GM21786 (cell line): ENCODE measurements around the gene PRKCQ.
A peak's percentile ranks its signal among the peaks of the same experiment; 100 is the strongest.

Source experiments
- ATAC-seq: cut with Tn5 transposase; IDR thresholded peaks from one replicate; pipeline ENCODE4 v1.9.1; 2021; ENCODE audit not compliant: unreplicated experiment

Gene PRKCQ

GRCh38 chr10:6528198-6528950 lies 51.7 kb downstream of the PRKCQ start:
- ATAC-seq, result no peak

- no peak for ATAC-seq
Observed at GRCh38 chr10:6525599-6526165, 54.4 kb downstream of the PRKCQ start.

- ATAC-seq, result no peak
Observed at GRCh38 chr10:6522230-6522629, 57.8 kb downstream of the PRKCQ start.

DNA sequence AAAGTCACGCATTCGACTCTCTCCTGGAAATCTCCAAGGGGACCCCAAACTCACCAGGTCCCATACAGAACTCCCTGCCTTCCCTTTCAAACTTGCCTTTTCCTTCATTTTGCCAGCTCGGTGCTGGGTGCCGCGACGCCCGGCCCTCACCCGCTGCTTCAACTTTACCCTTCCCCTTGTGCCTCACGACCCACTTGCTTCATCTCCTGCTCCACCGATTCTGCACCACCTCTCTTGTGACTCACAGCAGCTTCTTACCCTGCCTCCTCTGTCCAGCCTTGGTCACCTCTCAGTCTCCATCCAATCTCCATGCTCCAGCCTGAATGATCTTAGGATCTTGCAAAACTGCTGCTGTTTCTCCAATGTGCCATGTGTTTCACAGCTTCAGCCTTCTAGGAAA lies 59.9 kb downstream of the PRKCQ start:
- no peak for ATAC-seq

DNA sequence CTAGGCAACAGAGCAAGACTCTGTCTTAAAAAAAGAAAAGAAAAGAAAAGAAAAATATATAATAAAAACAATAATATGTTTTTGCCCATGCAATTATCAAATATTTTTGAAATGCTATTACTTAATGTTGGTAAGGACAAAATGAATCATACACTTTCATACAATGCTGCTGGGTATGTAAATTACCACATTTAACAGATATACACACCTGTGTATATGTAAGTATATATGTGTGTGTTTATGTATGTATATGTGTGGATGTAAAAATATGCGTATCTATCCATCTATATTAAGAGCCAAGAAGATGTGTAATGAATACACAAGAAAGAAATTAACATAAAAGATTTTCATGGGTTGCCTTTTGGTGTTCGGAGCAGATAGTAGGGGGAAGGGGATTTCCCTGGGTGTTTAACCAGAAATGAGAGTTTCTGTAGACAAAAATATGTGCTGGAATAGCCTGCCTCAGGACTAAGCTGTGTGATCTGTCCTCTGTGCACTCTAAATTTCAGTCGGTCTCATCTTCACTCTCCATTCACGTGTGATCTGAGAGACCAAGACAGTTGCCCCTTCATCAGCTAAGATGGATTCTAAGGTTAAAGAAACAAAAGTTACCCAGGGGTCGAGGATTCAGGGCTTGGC lies 61.2 kb downstream of the PRKCQ start:
- ATAC-seq, result no peak

GRCh38 chr10:6516929-6517284 lies 63.2 kb downstream of the PRKCQ start:
- no peak for ATAC-seq

DNA sequence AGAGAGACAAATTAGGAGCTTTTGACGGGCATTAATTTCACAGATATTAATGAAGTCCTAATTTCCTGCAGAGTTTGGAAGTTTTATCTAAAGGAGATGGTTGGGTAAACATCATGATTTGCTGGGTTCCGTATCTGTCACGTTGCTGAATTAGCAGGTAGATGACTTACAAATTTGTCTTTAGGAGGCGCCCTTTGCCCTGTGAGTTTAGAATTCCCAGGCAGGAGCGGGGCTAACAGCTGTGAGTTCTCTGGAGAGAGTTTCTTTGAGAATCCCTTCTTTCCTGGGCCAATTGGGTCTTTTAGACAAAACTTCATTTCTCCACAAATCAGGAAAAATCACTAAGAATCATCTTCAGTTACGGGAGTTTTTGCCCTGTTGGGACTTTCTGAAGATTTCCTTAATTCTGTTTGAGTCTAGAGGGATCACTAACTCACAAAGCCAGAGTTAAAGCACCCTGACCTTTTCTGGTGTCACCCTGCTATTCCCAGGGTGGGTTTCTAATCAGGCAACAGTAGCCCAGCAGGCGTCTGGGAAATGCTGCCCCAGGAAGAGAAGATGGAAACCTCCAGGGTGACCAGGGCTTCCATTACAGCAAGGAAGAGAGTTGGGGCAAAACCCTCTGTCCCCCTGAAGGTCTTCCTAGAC lies 63.7 kb downstream of the PRKCQ start:
- no peak for ATAC-seq

DNA sequence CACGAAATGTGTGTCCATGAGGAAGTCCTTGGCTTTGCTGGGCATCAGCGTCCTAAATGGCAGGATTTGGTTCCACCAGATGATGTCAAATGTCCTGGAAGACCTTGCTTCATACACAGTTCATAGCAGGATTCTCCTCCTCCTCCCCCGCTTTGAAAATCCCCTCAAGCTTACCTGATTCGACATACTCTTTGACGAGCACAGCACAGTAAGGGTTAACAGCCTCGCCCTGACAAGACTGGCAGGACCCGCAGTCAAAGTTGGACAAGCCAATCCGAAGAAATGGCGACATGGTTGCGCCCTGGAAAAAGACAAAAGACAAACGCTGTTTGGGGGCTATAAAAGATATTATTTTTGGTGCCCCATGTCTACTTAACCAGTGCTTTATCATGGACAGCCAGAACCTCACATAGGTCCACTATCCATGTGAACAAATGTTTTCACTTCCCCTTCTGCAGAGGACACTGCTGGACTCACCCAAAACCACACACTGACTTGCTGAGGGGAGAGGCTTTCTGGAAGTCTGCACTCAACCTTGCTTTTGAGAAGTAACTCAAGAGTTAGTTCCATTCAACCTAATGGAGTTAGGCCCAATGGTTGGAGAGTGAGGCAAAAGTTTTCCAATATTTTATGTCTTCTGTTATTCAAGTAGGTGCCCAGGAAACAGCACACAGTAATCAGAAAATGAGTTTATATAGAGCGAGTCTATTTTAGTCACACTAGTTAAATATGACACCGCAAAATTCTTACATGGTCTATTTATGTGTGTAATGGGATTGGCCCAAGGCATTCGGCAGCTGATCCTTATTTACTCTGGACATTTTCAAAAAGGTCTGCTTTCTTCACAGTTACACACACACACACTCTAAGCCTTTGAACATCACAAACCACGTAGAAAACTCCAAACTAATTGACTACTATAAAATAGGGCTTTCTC lies 65.0 kb downstream of the PRKCQ start:
- ATAC-seq, result no peak

- ATAC-seq, result no peak
Observed at GRCh38 chr10:6514180-6514579, 65.9 kb downstream of the PRKCQ start.

GRCh38 chr10:6513476-6513875 lies 66.6 kb downstream of the PRKCQ start:
- ATAC-seq, result no peak

- ATAC-seq, result no peak
Observed at GRCh38 chr10:6512182-6512581, 67.9 kb downstream of the PRKCQ start.

DNA sequence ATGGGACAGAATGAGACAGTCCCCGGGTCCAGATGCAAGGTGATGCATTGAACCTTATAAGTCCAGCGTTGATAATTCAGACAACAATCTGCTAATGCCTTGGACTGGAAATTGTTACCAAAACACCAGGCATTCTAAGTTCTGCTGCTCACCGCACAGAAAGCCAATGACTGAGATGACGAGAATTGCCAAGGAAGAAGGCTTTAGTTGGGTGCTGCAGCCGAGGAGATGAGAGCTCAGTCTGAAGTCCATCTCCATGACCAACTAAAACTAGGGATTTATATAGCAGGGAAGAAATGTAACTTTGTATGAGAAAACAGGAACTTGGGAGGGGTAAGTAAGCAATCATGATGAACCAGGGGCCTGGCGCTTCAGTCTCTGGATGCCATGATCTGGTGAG lies 68.7 kb downstream of the PRKCQ start:
- ATAC-seq, result no peak

- peak; percentile 81 for ATAC-seq
Observed at GRCh38 chr10:6507311-6507710, 72.8 kb downstream of the PRKCQ start.

- no peak for ATAC-seq
Observed at GRCh38 chr10:6505300-6505699, 74.8 kb downstream of the PRKCQ start.

DNA sequence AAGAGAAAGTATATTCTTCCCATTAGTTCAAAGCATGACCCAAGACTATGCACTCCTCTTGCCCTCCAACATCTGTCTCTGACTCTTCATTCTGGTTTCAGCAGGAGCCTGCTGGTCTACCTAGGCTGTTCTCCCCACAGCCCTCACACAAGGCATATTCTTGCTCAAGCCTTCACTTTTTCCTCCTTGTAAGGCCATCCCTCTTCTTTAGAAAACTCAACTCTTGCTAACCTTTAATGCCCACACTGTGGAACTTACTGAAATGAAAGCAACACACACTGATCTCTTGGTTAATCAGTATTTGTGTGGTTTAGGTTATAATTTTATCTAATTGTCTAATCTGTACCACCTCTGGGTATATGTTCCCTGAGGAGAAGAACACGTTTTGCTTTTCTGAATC lies 75.8 kb downstream of the PRKCQ start:
- ATAC-seq, result no peak

DNA sequence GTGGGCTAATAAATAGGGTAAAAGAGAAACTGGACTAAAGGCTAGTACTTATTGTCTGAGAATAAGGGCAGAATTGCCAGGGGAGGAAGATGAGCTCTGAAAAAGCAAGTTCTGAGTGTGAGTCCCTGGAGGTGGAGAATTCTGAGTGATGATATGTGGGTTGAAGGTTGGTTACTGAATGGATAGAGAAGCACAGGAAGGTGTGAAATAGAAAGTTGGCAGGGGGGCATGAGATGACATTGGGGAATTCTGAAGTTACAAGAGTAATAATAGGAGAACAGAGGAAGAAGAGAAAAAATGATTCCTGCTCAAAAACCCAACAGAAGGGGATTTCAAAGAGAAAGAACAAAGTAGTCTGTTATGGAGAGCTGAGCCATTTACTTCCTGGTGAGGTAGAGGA lies 76.9 kb downstream of the PRKCQ start:
- no peak for ATAC-seq

DNA sequence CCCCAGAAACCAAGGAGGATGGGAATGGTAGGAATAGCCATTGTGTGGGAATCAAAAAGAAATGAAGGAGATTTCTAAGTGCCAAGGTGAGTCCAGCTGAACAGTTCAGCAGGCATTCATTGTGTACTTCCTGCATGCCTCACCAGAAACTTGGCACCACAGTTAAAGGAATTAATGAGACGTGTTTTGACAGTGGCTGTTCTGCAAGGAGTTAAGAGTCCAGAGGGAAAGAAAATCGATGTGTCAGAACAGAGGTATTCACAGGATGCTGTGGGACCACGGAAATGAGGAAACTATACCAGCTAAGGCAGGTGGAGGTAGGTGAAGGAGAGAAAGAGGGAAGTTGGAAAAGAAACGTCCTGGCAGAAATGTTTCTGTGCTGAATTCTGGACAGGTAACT lies 78.1 kb downstream of the PRKCQ start:
- ATAC-seq, result no peak

GRCh38 chr10:6499974-6500373 lies 80.1 kb downstream of the PRKCQ start:
- ATAC-seq, result no peak

DNA sequence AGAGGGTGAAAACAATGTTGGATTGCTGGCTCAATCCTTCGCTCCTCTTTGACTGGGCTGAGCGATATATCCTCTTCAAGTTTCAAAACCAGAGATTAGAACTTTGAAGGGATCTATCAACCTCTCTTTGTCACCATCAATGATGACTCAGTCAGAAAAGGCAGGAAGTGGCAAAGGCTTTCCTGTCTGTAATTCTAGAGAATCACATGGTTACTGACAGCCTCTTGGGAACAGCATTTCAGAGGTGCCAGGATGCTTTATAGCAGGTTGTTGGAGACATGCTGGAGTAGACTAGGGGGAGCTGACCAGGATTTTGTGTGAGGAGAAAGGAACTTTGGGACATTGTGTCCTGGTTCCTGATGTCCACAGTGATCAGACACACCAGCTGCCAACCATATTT lies 81.3 kb downstream of the PRKCQ start:
- no peak for ATAC-seq

- no peak for ATAC-seq
Observed at GRCh38 chr10:6497620-6498019, 82.5 kb downstream of the PRKCQ start.
